ENCODE data around the gene RIMS3. TPM values are rescaled to one million over a fixed set of nuclear protein-coding genes. Genes with fewer than 3 reads are reported as not detected.
"Not testable (repeated sequence)": the region's sequence is repeated elsewhere in the genome, so short reads cannot be mapped to it uniquely, and the experiment has no call there.

Gene RIMS3
- total RNA-seq, 1 donor from 2014 or later, result 0.34 TPM

GRCh38 chr1:40629546-40629945 is 35.9 kb downstream of the RIMS3 start:
- DNase-seq, result not testable (repeated sequence)

GRCh38 chr1:40628903-40629292 is 36.6 kb downstream of the RIMS3 start:
- DNase-seq, result no peak

GRCh38 chr1:40627987-40628902 is 37.2 kb downstream of the RIMS3 start:
- no peak for DNase-seq

GRCh38 chr1:40626383-40626770 is 39.1 kb downstream of the RIMS3 start:
- DNase-seq, result no peak

- no peak for DNase-seq
Observed at GRCh38 chr1:40625476-40626382, 39.8 kb downstream of the RIMS3 start.

GRCh38 chr1:40625076-40625475 is 40.4 kb downstream of the RIMS3 start:
- peak; percentile 45 for DNase-seq

- no peak for DNase-seq
Observed at GRCh38 chr1:40622936-40623629, 42.4 kb downstream of the RIMS3 start.

GRCh38 chr1:40621821-40622450 is 43.5 kb downstream of the RIMS3 start:
- no peak for DNase-seq

- DNase-seq, result no peak
Observed at GRCh38 chr1:40620586-40621210, 44.8 kb downstream of the RIMS3 start.

- DNase-seq, result no peak
Observed at GRCh38 chr1:40620150-40620549, 45.3 kb downstream of the RIMS3 start.

- no peak for DNase-seq
Observed at GRCh38 chr1:40618108-40618507, 47.4 kb downstream of the RIMS3 start.

- DNase-seq, result peak; percentile 84
Observed at GRCh38 chr1:40612345-40612831, 53.1 kb downstream of the RIMS3 start.

GRCh38 chr1:40610156-40610555 is 55.3 kb downstream of the RIMS3 start:
- no peak for DNase-seq

GRCh38 chr1:40607921-40608320 is 57.6 kb downstream of the RIMS3 start:
- DNase-seq, result no peak

GRCh38 chr1:40606978-40607377 is 58.5 kb downstream of the RIMS3 start:
- no peak for DNase-seq

GRCh38 chr1:40606194-40606593 is 59.3 kb downstream of the RIMS3 start:
- DNase-seq, result no peak

- DNase-seq, result no peak
Observed at GRCh38 chr1:40599926-40600325, 65.6 kb downstream of the RIMS3 start.

- peak; percentile 17 for DNase-seq
Observed at GRCh38 chr1:40595623-40596022, 69.9 kb downstream of the RIMS3 start.

- DNase-seq, result no peak
Observed at GRCh38 chr1:40594187-40594531, 71.3 kb downstream of the RIMS3 start.

GRCh38 chr1:40593449-40594186 is 71.9 kb downstream of the RIMS3 start:
- no peak for DNase-seq
